Limb (tissue), 2 donors: ENCODE data around the gene CNPY1.

ENCODE experiments used
- DNase-seq, 2 donors: peaks; one replicate each; pipeline ENCODE4 v3.0.0-alpha.2; 2016; ENCODE audit errors: extremely low spot score in 2 of 2

Gene CNPY1

DNA sequence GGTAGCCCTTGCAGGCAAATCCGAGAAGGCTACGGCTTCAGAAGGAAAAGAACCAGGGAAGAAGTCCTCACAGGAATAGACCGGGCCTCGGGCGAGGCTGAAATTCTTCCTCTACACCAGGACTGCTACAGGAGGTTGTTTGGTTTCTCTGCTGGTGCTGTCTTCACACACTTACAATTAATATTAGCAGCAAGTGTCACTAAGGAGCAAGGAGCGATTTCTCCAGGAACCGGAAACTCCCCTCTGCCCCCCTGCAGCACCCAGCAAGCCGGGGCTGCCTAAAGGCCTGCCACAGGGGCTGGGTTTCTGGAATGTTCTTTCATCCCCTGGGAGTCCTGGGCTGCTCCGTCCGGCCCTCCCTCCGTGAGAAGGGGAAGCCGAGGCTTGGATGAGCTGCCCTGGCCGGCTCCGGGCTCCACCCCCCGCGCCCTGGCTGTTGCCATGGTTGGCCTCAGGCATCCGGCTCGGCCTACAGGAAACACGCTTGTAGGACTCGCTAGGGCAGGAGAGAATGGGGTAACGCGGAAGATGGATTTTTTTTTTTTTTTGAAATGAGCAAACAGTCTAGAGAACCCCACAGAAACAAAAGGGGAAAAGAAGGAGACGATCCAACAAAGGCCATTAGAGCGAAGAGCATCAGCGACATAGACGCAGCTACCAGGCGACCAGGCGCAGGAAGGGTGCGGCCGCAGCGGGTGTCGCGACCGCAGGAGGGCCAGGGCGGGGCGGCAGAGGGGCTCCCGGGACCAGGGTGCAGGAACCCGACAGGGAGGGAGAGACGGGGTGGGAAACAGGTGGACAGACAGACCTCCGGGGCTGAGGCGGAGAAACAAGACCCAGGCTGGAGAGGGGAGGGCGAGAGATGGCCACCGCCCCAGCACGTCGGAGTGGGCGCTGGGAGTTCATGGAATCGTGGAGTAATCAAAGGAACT is 55.4 kb downstream of the CNPY1 start:
- DNase-seq: peak in 1 of 2 donors; percentile 71

DNA sequence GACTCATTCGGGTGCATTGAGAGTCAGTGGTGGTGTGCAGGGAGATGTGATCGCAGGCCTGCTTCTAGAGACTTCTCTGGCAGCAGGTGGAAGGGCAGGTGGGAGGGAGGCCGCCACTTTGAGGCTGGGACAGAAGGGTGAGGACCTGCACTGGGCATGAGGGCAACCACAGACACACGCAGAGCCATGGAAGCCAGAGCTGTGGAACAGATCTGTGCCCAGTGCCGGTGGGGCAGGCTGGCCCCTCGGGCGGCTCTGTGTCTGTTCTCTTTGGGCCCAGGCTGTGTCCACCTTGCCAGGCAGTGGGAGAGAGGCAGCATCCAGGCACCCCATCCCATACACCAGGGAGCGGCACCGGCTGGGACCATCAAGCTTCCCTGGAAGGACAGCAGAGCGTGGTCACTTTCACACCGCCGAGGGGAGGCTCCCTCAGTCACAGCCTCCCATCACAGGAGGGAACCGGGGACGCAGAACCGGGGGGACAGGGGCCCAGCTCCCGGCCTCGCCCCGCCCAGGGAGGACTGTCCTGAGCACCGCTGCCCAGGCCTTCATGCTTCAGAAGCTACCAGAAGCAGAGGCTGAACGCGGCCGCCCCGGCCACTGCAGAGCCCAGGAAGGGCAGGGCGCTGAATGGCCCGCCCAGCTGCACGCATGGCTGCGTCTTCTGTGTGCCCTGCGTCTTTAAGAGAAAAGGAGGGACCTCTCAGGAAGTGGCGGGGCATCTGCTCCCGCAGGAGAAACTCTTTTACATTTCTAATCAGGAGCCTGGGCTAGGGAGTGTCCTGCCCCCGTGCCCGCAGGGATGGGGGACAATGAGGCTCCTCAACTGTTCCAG is 56.3 kb downstream of the CNPY1 start:
- DNase-seq: peak in 1 of 2 donors; percentile 42

DNA sequence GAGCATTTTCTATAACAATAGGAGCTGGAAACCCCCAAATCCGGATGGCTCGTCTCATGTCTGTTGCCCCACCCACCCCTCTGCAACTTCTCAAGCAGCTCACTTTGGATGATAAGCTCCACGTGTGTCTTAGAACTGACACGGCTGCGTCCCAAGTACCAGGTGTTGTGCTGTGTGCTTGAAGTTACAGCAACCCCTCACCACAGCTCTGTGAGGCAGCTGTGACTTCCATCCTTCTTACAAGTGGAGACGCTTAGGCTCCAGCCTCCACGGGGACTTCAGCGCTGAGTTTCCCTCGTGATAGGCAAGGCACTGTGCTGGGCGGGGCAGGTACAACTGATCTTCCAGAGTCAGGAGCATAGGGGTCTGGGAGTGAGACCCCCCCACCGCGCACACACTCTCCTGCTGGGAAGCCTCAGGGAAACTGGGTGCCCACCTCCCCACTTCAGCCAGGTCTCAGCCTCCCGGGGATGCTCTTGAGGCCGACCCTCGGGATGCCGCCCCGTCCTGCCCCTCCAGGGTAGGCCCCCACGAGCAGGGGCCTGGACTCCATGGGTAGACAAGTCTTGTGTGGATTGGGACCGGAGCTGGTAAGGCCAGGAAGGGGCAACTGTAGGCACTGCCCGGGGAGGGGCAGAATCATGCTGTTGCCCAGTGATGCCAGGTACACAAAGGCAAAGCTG is 57.1 kb downstream of the CNPY1 start:
- DNase-seq: peak in 1 of 2 donors; percentile 24

DNA sequence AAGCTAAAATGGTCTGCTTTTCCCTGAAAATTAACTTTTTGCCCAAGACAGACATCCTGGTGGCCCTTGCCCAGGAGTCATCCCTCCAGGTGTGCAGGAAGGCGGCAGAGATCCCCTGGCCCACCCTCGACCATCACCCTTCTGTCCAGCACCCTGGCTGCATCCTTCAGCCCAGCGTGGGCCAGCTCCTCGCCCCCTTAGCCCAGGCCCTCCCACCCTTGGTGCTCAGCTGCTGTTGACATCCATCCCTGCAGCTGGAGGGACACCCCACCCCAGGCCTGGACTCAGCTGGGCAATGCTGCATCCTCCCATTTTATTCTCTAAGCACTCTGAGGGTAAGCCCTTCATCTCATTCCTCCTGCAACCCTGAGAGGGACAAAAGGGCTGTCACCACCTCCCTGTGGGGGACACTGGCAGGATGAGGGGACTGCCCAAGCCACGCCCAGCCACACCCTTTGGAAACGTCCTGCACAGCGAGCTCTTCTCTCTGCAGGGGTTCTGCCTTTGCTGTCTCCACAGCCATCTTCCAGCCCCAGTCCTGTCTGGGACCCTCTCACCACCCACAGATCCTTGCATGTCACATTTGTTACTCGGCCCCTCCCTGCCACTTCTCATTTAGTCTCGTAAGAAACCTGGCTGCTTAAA is 57.8 kb downstream of the CNPY1 start:
- no peak for DNase-seq

DNA sequence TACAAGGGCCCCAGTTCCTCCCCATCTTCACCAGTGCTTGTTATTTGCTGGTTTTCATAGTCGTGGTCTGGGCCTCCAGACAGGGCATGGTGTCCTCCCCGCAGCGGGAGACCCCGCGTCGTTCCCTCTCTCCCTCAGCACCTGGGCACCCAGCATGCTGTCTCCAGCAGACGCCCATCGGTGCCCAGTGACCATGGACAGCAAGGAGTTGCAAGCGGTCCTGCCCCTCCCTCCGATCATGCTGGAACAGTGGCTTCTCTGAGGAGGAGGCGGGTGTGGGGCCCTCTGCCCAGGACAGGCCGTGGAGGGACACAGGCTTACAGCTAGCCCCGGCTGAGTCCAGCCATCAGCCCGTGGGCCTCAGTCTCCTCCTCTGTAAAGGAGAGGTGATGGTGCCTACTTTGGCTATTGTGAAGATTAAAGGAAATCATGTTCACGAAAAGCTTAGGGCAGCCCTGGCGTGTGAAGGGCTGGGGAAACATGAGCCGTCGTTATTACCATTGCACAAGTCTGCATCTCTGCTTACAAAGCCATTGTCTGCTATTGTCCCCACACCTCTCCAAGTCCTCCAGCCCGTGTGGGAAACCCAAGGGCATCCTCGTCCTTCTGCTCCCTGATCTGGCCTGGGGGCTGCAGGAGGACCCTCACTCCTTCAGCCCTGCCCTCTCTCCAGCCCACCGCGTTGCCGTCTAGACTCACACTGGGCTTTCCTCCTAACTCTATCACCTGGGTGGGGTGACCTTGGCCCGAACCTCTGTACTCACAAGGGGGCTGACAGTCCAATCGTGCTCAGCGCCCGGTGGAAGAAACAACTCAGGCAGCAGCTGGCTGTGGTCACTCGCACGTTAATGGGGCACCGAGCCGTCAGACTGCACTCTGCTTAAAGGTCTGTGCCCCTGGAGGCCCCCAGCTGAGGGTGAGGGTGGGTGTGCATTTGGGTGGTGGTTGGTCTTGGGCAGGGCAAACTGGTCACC is 58.6 kb downstream of the CNPY1 start:
- DNase-seq: no peak

DNA sequence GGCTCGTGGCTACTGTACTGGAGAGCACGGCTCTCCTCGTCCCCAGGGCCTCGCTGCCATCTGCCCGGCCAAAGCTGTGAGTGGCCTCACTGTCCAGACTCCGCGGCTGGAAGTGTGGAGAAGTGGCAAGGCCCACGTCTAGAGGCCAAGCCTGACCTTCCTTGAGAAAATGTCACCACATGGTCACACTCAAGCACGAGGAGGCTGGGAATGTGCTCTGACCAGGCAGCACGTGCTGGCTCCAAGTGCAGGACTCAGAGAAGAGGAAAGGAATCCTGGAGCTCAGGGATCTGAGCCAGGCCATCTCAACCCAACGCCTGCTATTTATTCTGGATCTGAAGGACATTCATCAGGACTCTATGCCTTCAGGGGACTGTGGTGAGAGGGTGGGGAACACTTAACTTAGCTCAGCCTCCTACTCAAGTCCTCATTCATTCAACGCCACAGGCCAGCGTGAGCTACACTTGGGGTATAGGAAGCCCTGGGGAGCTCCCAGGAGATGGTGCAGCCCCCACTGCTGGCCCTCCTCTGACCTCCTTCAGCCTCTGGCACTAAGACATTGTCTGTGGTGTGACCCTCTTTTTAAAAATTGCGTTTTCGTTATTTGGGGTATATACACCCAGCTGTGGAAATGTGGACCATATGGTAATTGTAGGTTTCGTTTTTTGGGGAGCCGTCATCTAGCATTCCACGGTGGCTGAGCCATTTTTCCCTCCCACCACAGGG is 59.4 kb downstream of the CNPY1 start:
- DNase-seq: peak in 1 of 2 donors; percentile 18

DNA sequence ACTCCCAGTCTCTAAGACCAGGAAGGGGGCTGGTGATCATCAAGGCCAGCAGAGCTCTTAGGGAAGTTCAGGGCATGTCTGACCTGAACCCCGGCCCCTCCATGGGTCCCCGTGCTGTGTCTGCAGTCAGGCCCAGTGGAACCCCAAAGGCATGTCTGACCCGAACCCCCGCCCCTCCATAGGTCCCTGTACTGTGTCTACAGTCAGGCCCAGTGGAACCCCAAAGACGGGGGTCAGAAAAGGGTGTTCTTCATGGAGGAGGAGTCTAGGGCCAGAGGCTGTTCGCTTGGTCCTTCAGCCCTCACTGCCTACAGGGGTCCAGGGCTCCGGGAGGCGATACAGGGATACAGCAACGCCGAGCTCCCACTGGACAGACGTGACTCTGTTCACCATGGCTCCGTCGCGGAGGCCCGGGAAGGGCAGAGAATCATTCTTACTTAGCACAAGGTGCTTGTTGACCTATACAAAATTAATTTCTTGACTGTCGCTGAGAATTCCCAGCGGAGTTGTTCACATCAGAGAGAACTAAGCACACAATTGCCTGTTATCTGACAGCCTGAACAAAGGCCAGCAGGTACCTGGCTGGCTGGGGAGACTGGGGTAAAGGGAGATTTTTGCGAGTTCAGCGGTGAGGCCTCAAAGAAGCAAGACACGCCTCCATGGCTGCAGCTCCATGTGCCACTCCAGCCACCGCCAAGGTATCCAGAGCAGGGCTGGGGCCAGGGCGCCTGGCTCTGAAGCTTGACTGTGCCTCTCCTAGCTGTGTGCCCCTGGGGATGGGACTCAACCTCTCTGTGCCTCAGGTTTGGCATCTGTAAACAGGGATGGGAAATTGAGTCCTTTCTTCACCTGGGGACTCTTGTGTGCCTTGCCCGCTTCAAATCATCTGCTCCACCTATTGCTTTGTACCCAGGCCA is 61.6 kb downstream of the CNPY1 start:
- peak in 1 of 2 donors; percentile 23 for DNase-seq

DNA sequence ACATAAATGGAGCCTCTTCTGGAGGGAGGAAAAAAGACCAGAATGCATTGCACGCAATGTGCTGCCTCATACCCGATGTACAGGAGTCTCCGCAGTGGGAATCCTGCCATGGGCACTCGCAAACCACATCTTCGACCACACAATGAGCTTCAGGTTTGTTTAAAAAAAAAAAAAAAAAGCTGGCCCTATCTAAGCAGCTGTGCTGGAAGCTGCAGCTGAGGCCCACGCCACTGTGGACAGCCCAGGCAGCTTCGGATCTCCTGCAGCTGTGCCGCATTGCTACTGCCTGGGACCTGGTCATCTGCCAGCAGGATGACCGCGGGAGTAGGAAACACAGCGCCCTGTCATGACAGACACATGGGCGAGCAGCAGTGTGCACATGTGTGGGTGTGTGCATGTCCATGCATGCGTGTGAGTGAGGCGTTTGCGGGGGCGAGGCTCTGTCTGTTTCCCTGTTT is 62.5 kb downstream of the CNPY1 start:
- DNase-seq: peak in 1 of 2 donors; percentile 35

DNA sequence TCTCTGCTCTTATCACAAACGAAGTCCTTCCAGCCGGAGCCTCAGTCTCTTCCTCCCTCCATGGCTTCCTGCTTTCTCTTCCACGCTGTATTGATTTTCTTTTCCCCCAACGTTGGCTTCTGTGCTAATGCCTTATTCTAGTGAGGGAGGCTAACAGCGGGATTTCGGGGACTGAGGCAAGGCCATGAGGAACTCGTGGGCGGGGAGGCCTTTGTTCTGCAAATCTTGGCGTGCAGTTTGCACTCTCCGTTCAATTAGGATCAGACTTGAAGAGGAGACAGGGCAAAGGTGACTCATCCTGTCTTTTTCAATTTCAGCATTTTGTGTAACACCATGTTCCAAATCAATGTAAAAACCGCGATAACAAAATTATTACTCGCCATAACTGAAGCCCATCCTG is 63.1 kb downstream of the CNPY1 start:
- no peak for DNase-seq

DNA sequence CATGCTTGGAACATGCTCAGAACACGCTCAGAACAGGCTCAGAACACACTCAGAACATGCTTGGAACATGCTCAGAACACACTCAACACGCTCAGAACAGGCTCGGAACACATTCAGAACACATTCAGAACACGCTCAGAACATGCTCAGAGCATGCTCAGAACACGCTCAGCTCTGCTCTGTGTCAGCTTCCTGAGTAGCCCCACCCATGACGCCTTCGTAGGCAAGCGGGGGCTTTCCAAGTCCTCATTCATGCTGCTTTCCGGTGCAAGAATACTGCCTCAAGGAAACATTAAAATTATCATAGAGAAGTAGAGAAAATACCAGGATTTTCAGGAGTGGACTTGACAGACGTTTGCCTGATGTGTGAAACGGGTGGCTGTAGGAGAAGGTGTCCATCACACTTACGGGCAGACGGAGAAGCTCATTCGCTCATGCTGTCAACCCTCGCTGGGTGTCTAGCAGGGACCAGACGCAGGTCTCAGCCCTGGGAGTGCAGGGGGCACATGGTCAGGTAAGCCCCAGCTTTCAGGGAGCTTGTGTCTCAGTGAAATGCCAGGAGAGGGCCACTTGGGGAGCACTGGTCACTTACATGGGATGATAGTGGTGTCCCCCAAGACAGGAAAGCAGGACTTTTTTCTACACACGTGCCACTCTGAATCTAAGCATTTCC is 63.7 kb downstream of the CNPY1 start:
- DNase-seq: no peak

DNA sequence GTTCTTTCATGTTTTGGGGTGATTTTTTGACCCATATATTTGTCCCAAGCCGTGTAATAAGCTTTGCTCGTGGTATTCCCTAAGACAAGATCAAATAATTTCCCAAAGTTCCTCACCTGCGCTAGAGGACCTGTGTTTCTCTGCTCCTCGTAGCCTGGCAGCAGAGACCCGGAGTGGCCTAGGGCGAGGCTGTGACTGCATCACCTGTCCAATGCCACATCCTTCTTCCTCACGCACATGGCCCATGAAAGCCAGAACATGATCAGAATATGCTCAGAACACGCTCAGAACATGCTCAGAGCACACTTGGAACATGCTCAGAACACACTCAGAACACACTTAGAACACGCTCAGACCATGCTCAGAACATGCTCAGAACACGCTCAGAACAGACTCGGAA is 64.6 kb downstream of the CNPY1 start:
- no peak for DNase-seq

DNA sequence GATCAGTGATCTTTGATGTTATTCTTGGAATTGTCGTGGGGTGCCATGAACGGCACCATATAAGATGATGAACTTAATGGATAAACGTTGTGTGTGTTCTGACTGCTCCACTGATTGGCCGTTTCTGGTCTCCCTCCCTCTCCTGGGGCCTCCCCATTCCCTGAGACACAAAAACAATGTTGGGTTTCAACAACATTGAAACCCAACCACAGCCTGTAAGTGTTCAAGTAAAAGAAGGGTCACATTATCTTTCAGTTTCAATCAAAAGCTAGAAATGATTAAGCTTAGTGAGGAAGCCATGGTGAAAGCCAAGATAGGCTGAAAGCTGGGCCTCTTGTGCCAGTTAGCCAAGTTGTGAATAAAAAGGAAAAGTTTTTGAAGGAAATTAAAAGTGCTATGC is 68.9 kb downstream of the CNPY1 start:
- DNase-seq: no peak

DNA sequence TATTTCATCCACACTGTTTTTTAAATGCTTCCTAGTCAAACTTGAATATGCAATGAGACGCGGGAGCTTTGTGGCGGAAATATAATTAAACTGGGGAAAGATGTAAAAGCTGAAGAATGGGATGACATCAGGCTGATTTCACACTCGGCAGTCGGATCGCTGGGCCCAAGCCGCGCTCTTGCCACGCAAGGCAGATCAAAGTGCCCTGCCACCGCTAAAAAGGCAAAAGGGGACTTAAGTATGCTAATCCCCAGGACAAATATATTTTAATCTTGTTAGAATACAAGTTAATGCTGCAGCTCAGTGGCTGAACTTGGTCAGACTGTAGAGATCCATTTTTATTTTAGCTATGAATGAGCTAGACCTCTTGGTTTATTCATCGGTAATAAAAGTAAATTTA is 74.6 kb downstream of the CNPY1 start:
- DNase-seq: no peak

DNA sequence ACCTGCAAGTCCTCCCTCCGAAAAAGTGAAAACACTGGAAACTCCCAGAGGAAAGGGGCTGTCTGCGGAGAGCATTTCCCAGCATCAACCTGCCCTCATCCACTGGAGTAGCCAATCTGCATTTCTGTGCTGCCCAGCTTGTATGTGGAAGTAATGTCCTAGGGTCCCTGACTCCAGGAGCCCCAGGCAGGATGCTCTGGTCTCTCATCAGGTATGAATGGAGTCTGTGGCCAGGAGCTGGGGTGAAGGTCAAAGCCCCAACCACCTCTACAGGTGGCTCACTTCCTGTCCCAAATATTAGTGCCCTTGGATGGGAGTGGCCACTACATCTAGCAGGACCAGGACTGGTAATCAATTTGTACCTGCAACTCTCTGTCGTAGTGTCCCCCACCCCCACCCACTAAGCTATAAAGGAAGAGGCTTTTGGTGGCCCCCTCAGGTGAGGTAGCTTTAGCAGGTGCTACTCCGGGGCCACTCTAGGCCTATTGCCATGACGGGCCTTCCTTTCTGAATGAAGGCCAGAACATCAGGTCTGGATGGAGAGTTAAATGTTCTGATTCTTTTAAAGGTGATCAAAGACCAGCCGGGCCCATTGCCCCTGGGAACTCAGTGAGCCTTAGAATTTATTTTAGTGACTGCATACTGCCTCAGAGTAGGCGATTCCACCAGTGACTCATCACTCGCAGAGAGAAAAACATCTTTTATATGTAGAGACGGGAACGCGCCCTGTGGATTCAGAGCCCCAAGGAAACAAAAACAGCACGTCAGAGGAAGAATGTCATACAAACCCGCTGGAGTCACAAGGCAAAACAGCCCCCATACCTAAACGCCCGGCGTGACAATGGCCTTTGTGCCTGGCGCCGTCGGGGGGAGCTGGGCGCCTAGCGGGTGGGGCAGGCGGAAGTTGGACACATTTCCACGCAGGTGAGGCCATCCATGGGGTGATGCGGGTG is 75.4 kb downstream of the CNPY1 start:
- peak in 1 of 2 donors; percentile 26 for DNase-seq

DNA sequence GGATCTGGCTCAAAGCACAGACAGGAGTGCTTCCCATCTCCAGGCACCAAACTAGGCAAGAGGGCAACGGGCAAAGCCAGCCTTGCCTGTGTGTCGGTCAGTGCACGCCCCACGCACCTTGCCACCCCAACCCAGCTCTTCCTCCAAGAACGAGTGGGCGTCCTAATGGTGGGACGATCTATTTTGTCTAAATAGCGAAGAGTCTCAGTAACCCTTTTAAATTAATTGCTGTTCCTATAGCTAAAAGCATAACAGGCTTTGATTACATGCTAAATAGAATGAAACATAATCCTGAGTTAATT is 76.2 kb downstream of the CNPY1 start:
- DNase-seq: no peak

DNA sequence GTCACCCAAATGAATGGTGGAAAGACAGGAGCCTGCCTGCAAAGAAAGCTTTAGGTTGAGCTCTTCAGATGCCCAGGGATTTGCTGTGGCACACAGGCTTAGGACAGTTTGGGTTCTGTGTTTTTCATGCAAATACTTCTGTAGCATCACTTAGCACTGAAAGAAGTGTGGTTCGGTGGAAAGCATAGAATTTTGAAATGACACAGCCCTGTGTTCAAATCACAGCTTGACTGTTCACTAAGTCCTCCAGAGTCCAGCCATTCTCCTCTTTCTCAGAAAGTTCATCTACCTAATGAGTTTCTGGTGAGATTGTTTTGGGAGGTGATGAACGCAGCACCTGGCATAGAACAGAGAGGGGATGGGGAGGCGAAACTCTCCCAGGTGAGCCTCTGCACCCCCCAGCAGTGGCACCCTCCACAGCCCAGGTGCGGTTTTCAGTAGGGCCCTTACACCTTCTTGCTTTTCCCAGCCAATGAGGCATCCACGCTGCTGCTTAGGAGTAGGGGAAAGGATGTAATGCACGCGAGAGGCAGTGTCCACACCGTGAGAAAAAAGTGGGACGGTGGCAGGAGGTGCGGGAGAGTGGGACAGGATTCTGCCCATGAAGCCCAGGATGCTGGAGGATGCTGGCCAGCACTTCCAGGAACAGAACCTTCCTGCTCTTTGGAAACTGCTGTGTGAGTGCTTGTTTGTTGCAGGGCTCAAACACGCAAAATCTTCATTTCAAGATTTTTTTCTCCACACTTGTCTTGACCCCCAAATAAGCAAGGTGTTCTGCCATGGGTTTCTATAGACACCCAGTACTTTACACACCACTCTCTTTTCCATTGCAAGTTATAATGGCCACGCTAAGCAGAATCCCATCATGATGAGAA is 76.8 kb downstream of the CNPY1 start:
- peak in 1 of 2 donors; percentile 21 for DNase-seq
